DMS79 treated with DMSO at 0.1 percent for 48 hours (cell line): Measurements from ENCODE around the gene SRSF8.
"Not testable (repeated sequence)": the region's sequence is repeated elsewhere in the genome, so short reads cannot be mapped to it uniquely, and the experiment has no call there.

Source experiments
- DNase-seq: peaks from one replicate; lab custom pipeline; 2025; lab: John Stamatoyannopoulos, UW

The SRSF8 gene, protein sequence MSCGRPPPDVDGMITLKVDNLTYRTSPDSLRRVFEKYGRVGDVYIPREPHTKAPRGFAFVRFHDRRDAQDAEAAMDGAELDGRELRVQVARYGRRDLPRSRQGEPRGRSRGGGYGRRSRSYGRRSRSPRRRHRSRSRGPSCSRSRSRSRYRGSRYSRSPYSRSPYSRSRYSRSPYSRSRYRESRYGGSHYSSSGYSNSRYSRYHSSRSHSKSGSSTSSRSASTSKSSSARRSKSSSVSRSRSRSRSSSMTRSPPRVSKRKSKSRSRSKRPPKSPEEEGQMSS

DNA sequence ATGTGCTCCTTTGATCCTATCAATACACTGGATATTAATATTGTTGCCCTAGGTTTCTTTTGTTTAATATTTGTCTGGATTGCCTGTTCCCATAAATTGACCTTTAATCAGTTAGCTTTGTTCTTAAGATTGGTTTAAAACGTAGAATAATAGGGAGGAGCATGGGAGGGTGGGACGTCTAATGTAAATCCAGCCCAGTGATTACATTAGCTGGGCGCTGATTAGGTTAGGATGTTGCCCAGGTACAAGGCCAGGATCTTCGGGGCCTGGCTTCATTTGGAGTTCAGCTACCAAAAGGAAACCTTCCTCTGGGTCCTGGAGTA is at the start of gene SRSF8:
Gene SRSF8, plus strand, starts transcription at position 204 of the 323 bp plus-strand sequence. CDS start 308 bp downstream, outside the sequence.
- DNase-seq, result peak; percentile 88

DNA sequence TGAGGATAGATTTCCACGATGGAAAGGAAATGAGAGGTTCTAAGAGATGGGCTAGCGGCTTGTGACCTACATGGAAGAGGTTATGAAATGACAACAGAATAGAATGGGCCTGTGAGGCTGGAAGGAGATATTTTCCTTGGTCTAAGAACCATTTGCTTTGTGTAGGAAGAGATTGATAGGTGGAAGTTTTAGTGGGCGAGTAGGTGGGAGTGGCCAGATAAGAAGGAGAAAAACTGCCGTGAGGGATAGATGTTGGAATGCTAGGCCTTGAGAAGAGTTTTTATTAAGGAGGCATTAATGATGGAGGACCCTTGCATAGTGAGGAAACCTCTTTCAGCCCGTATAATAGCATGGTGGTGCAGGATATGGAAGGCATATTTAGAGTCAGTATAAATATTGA is 45.3 kb upstream of the SRSF8 start:
- DNase-seq, result not testable (repeated sequence)

DNA sequence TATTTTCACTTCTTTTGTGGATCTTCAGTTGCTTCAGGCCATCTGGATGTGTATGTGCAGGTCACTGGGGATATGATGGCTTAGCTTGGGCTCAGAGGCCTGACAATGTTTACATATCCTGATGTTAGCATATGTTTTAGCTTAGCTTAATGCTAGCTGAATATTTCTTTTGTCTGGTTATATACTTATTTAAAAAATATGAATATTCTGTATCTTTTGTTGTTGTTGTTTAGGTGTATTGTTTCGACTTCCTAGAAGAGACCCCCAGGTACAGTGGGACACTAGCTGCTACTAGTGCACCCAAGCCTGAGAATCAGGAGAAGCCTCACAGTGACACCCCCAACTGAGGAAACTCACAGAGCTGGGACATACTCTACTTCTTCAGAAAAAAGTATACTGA is 41.8 kb upstream of the SRSF8 start, which contains the start of gene KDM4E:
Gene KDM4E, plus strand, starts transcription at position 301 of the 400 bp plus-strand sequence. CDS start 300 bp downstream, outside the sequence.
- DNase-seq, result no peak

DNA sequence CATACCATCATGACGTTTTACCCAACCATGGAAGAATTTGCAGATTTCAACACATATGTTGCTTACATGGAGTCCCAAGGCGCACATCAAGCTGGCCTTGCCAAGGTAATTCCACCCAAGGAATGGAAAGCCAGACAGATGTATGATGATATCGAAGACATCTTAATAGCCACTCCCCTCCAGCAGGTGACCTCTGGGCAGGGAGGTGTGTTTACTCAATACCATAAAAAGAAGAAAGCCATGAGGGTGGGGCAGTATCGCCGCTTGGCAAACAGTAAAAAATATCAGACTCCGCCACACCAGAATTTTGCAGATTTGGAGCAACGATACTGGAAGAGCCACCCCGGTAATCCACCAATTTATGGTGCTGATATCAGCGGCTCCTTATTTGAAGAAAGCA is 41.1 kb upstream of the SRSF8 start:
- DNase-seq, result not testable (repeated sequence)

DNA sequence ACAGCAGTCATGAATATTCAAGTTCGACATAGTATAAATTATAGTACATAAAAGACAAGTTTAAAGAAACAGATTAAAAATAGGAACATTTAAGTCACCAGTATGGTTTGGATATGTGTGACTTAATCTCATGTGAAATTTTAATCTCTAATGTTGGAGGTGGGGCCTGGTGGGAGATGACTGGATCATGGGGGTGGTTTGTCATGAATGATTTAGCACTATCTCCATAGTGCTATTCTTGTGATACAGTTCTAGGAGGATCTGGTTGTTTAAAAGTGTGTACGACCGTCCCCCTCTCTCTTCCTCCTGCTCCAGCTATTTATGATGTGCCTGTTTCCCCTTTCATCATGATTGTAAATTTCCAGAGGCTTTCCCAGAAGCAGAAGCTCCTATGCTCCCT is 38.4 kb upstream of the SRSF8 start:
- DNase-seq, result no peak

DNA sequence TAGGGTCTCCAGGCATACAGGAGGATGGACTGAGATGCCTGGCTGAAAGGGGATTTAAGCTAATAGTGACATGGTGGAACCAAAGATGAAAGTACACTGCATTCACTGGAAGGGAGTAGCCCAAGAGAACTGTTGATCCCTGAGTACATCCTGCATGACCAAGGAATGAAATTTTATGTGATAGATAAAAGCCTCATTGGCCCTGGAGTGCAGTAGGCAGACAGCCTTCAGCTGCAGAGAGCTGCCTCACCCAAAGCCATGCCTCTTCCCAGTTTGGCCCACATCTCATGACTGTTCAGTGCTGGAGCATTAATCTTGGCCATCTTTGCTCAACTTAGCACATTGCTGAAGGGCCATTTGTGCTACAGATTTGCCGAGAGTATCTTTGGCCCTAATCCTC is 33.7 kb upstream of the SRSF8 start:
- DNase-seq, result no peak

DNA sequence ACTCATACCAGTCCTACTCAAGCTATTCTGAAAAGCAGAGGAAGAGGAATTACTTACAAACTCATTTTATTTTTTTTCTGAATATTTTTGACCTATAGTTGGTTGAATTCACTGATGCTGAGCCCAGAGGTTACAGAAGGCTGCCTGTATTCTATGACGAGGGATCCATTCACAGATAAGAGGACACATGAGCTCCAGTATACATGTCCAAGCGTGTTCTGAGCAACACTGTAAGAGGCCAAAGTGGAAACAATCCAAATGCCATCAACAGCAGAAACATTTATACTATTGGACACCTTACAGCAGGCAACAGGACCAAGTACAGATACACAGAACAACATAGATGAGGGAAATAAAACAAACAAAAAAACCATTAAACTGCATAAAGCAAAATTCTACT is 31.4 kb upstream of the SRSF8 start:
- peak; percentile 75 for DNase-seq

DNA sequence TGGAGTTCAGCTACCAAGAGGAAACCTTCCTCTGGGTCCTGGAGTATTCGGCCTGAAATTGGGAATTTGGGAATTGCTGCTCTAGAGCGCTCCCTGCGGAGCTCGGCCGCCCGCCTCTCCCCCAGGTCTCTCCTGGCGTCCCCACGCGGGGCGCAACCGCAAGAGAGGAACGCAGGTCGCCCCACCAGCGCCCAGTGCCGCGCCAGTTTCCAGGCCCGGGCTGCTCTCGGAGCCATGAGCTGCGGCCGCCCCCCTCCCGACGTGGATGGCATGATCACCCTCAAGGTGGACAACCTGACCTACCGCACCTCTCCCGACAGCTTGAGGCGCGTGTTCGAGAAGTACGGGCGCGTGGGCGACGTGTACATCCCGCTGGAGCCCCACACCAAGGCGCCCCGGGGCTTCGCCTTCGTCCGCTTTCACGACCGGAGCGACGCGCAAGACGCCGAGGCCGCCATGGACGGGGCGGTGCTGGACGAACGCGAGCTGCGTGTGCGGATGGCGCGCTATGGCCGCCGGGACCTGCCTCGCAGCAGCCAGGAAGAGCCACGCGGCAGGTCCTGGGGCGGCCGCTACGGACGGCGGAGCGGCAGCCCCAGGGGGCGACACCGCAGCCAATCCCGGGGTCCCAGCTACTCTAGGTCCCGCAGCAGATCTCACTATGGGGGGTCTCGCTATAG is 29.2 kb upstream of the SRSF8 start:
- not testable (repeated sequence) for DNase-seq

DNA sequence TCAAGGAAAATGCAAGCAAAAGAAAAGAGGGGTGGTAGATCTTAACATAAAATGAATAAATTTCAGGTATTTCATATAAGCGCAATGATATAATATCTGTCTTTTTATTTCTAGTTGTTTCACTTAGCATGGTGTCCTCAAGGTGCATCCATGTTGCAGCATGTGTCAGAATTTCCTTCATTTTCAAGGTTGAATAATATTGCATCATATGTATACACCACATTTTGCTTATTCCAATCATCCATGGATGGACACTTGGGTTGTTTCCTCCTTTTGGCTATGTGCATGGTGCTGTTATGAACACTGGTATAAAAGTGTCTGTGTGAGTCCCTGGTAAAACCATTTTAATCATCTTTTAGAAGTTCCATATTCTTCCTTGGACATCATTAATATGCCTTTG is 24.5 kb upstream of the SRSF8 start:
- no peak for DNase-seq

DNA sequence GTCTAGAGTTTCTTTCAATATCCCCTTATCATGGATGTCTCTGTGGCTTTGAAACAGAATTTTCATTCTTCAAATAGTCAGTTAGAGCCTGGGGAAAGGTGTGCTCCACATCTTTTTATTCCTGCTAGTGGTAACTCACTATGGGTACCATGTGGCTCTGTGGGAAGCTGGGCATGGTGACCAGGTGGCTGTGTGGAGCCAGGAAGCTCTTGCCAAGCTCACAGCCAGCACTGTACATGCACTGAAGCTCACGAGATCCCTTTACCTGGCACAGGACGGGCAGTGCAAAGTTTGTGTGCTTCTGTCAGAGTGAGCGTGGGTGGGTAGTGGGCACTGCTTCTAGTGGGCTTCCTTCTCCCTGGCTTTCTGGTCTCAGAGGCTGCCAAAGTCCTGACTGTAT is 23.8 kb upstream of the SRSF8 start:
- DNase-seq, result no peak

DNA sequence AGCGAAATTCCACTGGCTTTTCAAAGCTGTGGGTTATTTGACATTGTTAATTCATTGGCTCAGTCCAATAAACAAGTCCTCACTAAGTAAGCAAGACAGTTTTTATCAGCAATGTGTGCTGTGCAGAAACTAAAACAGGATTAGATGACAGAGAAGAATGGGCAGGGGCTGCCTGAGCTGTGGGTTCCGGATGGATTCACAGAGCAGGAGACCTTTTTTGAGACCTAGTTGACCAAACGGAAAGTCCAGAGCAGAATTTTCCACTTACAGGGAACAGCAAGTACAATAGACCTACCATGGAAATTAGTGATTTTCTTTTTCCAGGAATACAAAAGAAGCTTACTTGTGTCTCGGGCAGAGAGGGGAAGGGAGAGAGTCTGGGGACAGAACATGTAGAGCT is 22.7 kb upstream of the SRSF8 start:
- DNase-seq, result no peak

DNA sequence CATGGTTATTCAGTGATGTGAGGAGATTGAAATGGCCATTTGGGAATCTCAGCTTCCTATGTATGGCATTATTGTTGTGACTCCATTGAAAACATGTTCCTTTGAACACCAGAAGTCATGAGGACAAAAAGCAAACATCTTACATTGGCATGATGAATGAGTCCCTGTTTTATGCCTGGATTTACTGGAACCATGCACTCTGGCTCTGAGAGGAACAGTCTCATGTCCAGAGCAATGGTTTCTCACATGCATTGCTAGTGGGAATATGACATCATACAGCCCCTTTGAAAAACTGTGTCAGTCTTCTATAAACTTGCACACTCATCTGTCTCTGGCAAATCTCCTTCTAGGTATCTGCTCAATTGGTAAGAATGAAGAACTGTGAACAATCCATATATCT is 20.9 kb upstream of the SRSF8 start:
- DNase-seq, result no peak

DNA sequence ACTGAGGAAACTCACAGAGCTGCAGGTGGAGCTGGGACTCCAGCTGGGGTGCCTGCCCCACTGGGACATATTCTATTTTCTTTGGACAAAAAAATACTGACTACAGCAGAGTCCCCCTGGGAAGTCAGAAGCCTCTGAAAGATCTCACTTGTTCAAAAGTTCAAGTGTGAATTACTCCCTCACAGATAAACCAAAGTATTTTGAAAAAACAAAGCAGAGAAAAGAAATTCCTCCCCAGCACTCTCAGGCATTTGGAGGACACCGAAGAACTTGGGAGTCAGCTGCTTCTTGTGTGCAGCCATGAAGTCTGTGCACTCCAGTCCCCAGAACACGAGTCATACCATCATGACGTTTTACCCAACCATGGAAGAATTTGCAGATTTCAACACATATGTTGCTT is 17.6 kb upstream of the SRSF8 start, which contains the start of gene KDM4F:
Gene KDM4F, plus strand, starts transcription at position 301 of the 400 bp plus-strand sequence.
- not testable (repeated sequence) for DNase-seq

DNA sequence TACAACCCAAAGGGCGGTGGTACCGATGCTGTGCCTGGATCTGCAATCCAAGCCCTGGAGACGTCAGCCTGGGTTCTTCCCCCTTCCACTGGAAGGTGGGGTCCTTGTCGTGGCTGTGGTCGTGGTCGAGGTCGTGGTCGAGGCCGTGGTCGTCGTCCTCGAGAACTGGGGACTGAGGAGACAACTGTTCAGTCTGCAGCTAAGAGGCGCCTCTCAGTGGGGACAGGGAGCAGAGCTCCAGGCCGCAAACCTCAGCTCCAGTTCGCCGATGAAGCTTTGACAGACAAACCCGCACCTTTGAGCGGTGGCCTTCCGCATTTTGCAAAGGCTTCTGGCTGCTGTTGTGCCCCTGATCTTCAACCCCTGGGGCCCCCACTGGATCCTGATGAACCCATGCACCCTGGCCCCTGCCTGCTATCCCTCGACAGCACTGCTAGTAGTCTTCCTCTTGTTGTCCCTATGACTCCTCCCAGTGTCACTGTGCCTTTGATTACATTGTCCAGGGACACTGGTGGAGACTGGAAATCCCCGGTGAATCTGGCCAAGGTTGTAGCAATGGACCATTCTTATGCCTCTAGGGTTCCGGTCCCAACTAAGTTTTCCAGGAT is 16.0 kb upstream of the SRSF8 start:
- DNase-seq, result no peak

DNA sequence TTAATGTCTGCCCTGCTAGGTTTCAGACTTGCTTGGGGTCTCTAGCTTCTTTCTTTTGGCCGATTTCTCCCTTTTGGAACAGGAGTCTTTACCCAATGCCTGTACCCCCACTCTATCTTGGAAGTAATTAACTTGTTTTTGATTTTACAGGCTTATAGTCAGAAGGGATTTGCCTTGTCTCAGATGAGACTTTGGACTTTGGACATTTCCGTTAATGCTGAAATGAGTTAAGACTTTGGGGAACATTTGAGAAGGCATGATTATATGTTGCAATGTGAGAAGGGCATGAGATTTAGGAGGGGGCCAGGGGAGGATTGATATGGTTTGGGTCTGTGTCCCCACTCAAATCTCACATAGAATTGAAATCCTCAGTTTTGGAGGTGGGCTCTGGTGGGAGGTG is 12.4 kb upstream of the SRSF8 start:
- no peak for DNase-seq

DNA sequence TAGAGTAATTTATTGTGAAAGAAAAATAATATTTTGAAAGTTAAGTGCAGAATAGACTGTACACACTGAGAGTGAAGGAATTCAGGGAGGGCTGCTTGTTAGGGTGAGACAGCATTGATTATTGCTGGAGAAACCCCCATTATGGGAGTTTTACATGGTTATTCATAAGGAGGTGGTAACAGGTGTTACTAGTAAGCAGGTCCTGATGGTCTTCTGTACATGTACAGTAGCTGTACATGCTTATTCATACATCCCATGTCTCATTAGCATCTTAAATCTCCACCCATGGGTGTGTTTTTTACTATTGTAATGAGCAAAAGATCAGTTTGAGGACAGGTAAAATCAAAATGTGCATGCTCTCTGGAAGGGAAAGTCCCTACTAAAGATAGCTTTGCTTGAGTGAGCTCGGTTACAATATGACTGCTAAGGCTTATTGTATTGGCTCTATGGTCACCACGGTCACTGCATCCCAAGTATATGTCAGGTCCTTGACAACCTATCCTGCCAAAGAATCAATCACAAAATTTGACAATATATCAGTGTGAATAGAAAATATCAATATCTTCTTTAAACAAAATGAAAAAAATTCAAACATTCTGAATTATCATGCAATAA is 11.3 kb upstream of the SRSF8 start:
- no peak for DNase-seq

DNA sequence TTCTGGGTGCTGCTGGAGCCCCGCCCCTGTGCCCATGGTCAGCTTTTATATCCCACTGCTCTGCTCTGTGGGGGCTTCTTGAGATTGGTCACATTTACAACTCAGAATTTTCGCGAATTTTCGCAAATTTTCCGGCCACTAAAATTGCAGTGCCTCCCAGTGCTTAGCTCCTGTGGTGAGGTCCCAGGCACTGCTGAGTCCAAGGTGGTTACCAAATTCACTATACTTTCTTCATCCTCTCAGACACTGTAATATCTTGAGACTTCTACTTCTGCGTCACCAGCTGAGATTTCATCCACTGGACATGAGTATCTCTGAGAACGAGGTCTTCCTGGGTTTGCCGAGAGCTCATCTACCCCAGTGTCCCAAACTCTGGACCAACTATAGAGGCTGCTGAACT is 8.8 kb upstream of the SRSF8 start:
- no peak for DNase-seq

DNA sequence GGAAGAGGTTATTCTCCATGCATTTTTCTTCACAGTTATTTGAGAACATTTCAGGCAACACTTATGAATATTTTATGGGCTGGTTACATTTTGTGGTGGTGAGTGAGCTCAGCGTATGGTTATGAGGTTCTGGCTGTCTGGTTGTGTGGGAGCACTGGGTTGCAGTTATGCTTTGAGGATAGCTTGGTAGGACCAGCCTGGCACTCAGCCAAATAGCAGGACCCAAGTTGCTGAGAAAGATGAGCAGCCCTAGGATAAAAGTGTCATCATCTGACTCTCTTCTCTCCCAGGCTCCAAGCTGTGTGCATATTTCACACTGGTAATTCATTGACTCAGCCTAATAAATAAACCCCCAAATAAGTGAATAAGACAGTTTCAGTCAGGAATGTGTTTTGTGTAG is 8.1 kb upstream of the SRSF8 start:
- DNase-seq, result no peak

DNA sequence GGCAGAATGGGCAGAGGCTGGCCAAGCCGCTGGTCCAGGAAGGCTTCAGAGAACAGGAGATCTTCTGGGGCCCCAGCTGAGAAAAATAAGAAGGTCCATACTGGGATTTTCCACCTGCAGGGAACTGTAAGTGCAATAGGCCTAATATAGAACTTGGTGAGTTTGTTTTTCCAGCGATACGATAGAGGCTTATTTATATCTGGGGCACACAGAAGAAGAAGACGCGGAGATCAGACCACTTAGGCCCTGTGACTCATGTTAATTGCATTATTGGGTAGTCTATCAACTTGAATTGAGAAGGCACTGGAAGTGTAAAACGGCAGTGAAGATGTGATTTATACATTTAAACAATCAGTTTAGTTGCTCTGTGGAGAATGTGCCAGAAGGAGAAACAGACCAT is 7.7 kb upstream of the SRSF8 start:
- DNase-seq, result no peak

DNA sequence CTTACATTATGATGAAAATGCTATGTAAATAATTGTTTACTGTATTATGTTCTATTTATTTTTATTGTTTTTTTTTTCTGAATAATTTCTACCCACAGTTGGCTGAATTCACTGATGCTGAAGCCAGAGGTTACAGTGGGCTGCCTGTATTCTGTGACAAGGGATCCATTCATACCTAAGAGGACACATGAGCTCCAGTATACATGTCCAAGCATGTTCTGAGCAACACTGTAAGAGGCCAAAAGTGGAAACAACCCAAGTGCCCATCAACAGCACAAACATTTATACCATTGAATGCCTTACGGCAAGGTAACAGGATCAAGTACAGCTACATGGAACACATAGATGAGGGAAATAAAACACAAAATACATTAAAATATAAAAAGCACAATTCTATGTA is 1.4 kb upstream of the SRSF8 start:
- peak; percentile 95 for DNase-seq

DNA sequence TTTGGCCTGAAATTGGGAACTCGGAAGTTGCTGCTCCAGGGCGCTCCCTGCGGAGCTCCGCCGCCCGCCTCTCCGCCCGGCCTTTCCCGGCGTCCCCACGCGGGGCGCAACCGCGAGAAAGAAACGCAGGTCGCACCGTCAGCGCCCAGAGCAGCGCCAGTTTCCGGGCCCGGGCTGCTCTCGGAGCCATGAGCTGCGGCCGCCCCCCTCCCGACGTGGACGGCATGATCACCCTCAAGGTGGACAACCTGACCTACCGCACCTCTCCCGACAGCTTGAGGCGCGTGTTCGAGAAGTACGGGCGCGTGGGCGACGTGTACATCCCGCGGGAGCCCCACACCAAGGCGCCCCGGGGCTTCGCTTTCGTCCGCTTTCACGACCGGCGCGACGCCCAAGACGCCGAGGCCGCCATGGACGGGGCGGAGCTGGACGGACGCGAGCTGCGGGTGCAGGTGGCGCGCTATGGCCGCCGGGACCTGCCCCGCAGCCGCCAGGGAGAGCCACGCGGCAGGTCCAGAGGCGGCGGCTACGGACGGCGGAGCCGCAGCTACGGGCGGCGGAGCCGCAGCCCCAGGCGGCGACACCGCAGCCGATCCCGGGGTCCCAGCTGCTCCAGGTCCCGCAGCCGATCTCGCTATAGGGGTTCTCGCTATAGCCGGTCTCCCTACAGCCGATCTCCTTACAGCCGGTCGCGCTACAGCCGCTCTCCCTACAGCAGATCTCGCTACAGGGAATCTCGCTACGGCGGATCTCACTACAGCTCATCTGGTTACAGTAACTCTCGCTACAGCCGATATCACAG is 521 bp downstream of the SRSF8 start:
- DNase-seq, result peak; percentile 68

DNA sequence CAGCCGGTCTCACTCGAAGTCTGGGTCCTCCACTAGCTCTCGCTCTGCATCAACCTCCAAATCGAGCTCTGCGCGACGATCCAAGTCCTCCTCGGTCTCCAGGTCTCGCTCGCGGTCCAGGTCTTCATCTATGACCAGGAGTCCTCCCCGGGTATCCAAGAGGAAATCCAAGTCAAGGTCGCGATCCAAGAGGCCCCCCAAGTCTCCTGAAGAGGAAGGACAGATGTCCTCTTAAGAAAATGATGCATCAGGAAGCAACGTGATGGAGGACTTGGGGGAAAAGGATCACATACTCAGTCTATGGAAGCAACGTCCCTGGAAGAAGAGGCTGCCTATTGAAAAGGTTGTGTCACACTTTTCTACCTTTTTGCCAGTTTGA is 1.1 kb downstream of the SRSF8 start:
- peak; percentile 71 for DNase-seq
